ENCODE measurements around the gene SEPTIN3. TPM values are rescaled to one million over a fixed set of nuclear protein-coding genes. Genes with fewer than 3 reads are reported as not detected.

SEPTIN3 gene
- total RNA-seq, 4 donors from 2014 or later, result 0.76 to 1.2 (median 0.96) TPM

Other genes starting within 250 kb of the SEPTIN3 start
- gene CCDC134, start 168.8 kb upstream of the SEPTIN3 start, total RNA-seq, result 10 to 100 TPM; 12.2 to 15.4 (median 13.1) TPM
- gene SREBF2, start 136.3 kb upstream of the SEPTIN3 start, total RNA-seq, result 100 to 1,000 TPM in 2 of 4 donors, 10 to 100 TPM in 2; 91.1 to 122 (median 96.2) TPM
- 1 to 10 TPM in 2 of 4 donors, under 1 TPM in 2; 0.46 to 2.0 (median 1.0) TPM for gene SHISA8, start 54.4 kb upstream of the SEPTIN3 start, total RNA-seq
- gene TNFRSF13C, start 42.6 kb upstream of the SEPTIN3 start, total RNA-seq, result 1 to 10 TPM; 1.6 to 2.9 (median 1.7) TPM
- gene CENPM, start 22.3 kb upstream of the SEPTIN3 start, total RNA-seq, result 10 to 100 TPM in 2 of 4 donors, 1 to 10 TPM in 2; 5.9 to 20.2 (median 9.1) TPM
- gene WBP2NL, start 29.3 kb downstream of the SEPTIN3 start, total RNA-seq, result 1 to 10 TPM; 1.4 to 2.0 (median 1.8) TPM
- gene NAGA, start 101.4 kb downstream of the SEPTIN3 start, total RNA-seq, result 10 to 100 TPM; 13.1 to 26.2 (median 17.3) TPM
- 10 to 100 TPM in 2 of 4 donors, 1 to 10 TPM in 2; 4.1 to 13.0 (median 11.3) TPM for gene PHETA2, start 104.8 kb downstream of the SEPTIN3 start, total RNA-seq
- 10 to 100 TPM; 11.2 to 21.9 (median 12.6) TPM for gene SMDT1, start 110.3 kb downstream of the SEPTIN3 start, total RNA-seq
- gene NDUFA6, start 121.3 kb downstream of the SEPTIN3 start, total RNA-seq, result 10 to 100 TPM; 48.8 to 74.7 (median 58.4) TPM
- 1 to 10 TPM in 2 of 4 donors, under 1 TPM in 2; 0.61 to 1.4 (median 0.97) TPM for gene CYP2D6, start 161.4 kb downstream of the SEPTIN3 start, total RNA-seq